K562 (cell line): ENCODE results near the gene SYT8. TPM values are rescaled to one million over a fixed set of nuclear protein-coding genes. Genes with fewer than 3 reads are reported as not detected.

ENCODE experiments used
- ATAC-seq: fragments of 200-7000 bp; cut with Tn5 transposase; 3 replicates; pipeline ENCODE4 v1.9.1; 2020; ENCODE audit warnings: moderate library complexity
- BruUV-seq: library from RNA; stranded (reverse); fragments of 400-500 nt; replicated peaks from 2 replicates; lab custom pipeline; 2021; lab: Mats Ljungman, UMichigan
- CTCF ChIA-PET: fragments of 300-600 bp; formaldehyde crosslinking; extraction: SDS; loops from one replicate; lab custom pipeline; 2021; ENCODE audit warnings: low intra/inter-chr PET ratio; lab: Yijun Ruan, JAX
- POLR2A ChIA-PET: fragments of 300-600, 350-650 bp; sonication (Branson Sonifier 250); formaldehyde crosslinking; extraction: SDS; loops from one replicate; lab custom pipeline; 2021; ENCODE audit warnings: antibody characterized with exemption, inconsistent platforms; lab: Yijun Ruan, JAX
- DNase-seq, 4 experiments: peaks; one replicate each; pipeline versions ENCODE4 v3.0.0 to v3.0.0-alpha.2; 2011 to 2018; ENCODE audit warnings: low spot score in 3 of 4, mixed read lengths in 3 of 4; ENCODE audit errors: extremely low read depth in 1 of 4
- FAIRE-seq: peaks from 2 replicates; lab custom pipeline; 2011; peaks lifted over from hg19 to GRCh38; lab: Jason Lieb, UNC
- H2AFZ ChIP-seq: 2 replicates; pipeline ENCODE4 v1.6.0; 2011; ENCODE audit warnings: low read depth, low read length, control low read depth, inconsistent platforms
- H3K27ac ChIP-seq: fragments of 200-600 bp; 3 replicates; pipeline ENCODE4 v1.8.0; 2011; ENCODE audit warnings: low read depth, mild to moderate bottlenecking, control low read depth, inconsistent platforms, low read length, moderate library complexity, mixed read lengths; ENCODE audit errors: extremely low read depth
- H3K27me3 ChIP-seq, 2 experiments: fragments of 300-600 bp in 1 of 2; 2 replicates in 1 of 2; 3 replicates in 1 of 2; pipeline versions ENCODE4 v1.6.0 to v1.8.0; 2011; ENCODE audit warnings: inconsistent platforms in 2 of 2, low read length in 2 of 2, mild to moderate bottlenecking in 1 of 2, mixed read lengths in 1 of 2, moderate library complexity in 1 of 2; ENCODE audit not compliant: control insufficient read depth in 2 of 2, insufficient read depth in 2 of 2
- H3K36me3 ChIP-seq: fragments of 300-600 bp; 3 replicates; pipeline ENCODE4 v1.8.0; 2011; ENCODE audit warnings: mild to moderate bottlenecking, low read length, inconsistent platforms; ENCODE audit not compliant: control insufficient read depth, insufficient read depth
- H3K4me1 ChIP-seq, 2 experiments: fragments of 200-600 bp in 1 of 2; replicated peaks in 1 of 2; 2 replicates in 1 of 2; 3 replicates in 1 of 2; pipeline versions ENCODE4 v1.5.1 to v1.8.0; 2011; ENCODE audit warnings: inconsistent platforms in 2 of 2, low read length in 2 of 2, mild to moderate bottlenecking in 1 of 2, mixed read lengths in 1 of 2, moderate library complexity in 1 of 2; ENCODE audit not compliant: control insufficient read depth in 2 of 2, insufficient read depth in 2 of 2
- H3K4me2 ChIP-seq: 2 replicates; pipeline ENCODE4 v1.6.1; 2011; ENCODE audit warnings: low read length, control low read depth, inconsistent platforms, mixed read lengths; ENCODE audit not compliant: insufficient read depth
- H3K4me3 ChIP-seq: fragments of 200-600 bp; sonication (generic), shearing (Covaris generic); 2 replicates; pipeline ENCODE4 v1.5.1; 2016; ENCODE audit warnings: control low read depth, inconsistent platforms
- H3K79me2 ChIP-seq: fragments of 200-600 bp; 3 replicates; pipeline ENCODE4 v1.8.0; 2011; ENCODE audit warnings: low read length, inconsistent platforms; ENCODE audit not compliant: control insufficient read depth, insufficient read depth
- H3K9ac ChIP-seq, 2 experiments: 2 replicates each; pipeline versions ENCODE4 v1.6.0 to v1.6.1; 2011; ENCODE audit warnings: low read depth in 2 of 2, low read length in 2 of 2, control low read depth in 1 of 2, inconsistent platforms in 1 of 2, mild to moderate bottlenecking in 1 of 2, mixed read lengths in 1 of 2; ENCODE audit not compliant: insufficient read depth in 1 of 2
- H3K9me1 ChIP-seq: one replicate; pipeline ENCODE4 v1.6.0; 2011; ENCODE audit warnings: inconsistent platforms, mild to moderate bottlenecking, low read length, moderate library complexity; ENCODE audit not compliant: control insufficient read depth, insufficient read depth
- H3K9me3 ChIP-seq: replicated peaks from 2 replicates; pipeline ENCODE4 v1.5.1; 2011; ENCODE audit warnings: low read depth, low read length, inconsistent platforms; ENCODE audit not compliant: control insufficient read depth, insufficient read depth
- H4K20me1 ChIP-seq: replicated peaks from 2 replicates; pipeline ENCODE4 v1.6.1; 2011; ENCODE audit warnings: low read length, inconsistent platforms, mixed read lengths; ENCODE audit not compliant: control insufficient read depth, insufficient read depth
- BMI1 ChIP-seq: fragments of 150-350 bp; IDR thresholded peaks from 2 replicates; pipeline ENCODE4 v1.6.1; 2014; ENCODE audit warnings: low read length
- BRF1 ChIP-seq: IDR thresholded peaks from 3 replicates; pipeline ENCODE4 v1.6.1; 2011; ENCODE audit warnings: borderline replicate concordance, mild to moderate bottlenecking; ENCODE audit not compliant: insufficient read length; ENCODE audit errors: extremely low read depth
- CBFA2T3 ChIP-seq: fragments of 450-650 bp; IDR thresholded peaks from 2 replicates; pipeline ENCODE4 v1.6.1; 2017
- CTCF ChIP-seq, 3 experiments: IDR thresholded peaks in 2 of 3; conservative IDR thresholded peaks in 1 of 3; 2 replicates each; pipeline ENCODE4 v1.5.1; 2011 to 2012; ENCODE audit warnings: low read length in 3 of 3, mild to moderate bottlenecking in 3 of 3, control low read depth in 2 of 3, improper control_type of control experiment in 1 of 3, inconsistent platforms in 1 of 3, low read depth in 1 of 3, mixed read lengths in 1 of 3, moderate library complexity in 1 of 3; ENCODE audit not compliant: insufficient read depth in 2 of 3
- FOS ChIP-seq: IDR thresholded peaks from 3 replicates; pipeline ENCODE4 v1.6.1; 2011; ENCODE audit not compliant: insufficient read length; ENCODE audit errors: extremely low read depth
- FOXK2 ChIP-seq, 2 experiments: fragments of 450-650 bp; IDR thresholded peaks in 1 of 2; conservative IDR thresholded peaks in 1 of 2; 2 replicates each; pipeline ENCODE4 v1.6.1; 2016; ENCODE audit warnings: low read depth in 2 of 2, mild to moderate bottlenecking in 1 of 2
- KAT7 ChIP-seq: sonication (generic); formaldehyde crosslinking; IDR thresholded peaks from 2 replicates; pipeline ENCODE4 v1.8.0; 2022; ENCODE audit warnings: missing genetic modification reagents, mild to moderate bottlenecking, borderline replicate concordance
- NR2C2 ChIP-seq, 2 experiments: fragments of 200-800 bp in 1 of 2; sonication (Bioruptor generic) in 1 of 2; sonication (generic) in 1 of 2; formaldehyde crosslinking in 1 of 2; IDR thresholded peaks; 2 replicates each; pipeline versions ENCODE4 v1.6.1 to v1.8.0; 2016 to 2022; ENCODE audit warnings: mild to moderate bottlenecking in 1 of 2, missing compliant biosample characterization in 1 of 2, missing genetic modification characterization in 1 of 2, missing genetic modification reagents in 1 of 2
- NR3C1 ChIP-seq: sonication (generic); formaldehyde crosslinking; IDR thresholded peaks from 2 replicates; pipeline ENCODE4 v1.8.1; 2022; ENCODE audit warnings: missing genetic modification reagents
- RAD21 ChIP-seq, 2 experiments: fragments of 250-450 bp in 1 of 2; fragments of 450-650 bp in 1 of 2; sonication (Bioruptor Pico) in 1 of 2; formaldehyde crosslinking in 1 of 2; IDR thresholded peaks in 1 of 2; conservative IDR thresholded peaks in 1 of 2; 2 replicates each; pipeline versions ENCODE4 v1.4.0 to v1.8.0; 2020 to 2022; ENCODE audit warnings: mild to moderate bottlenecking in 2 of 2, moderate library complexity in 1 of 2
- SOX6 ChIP-seq: fragments of 450-650 bp; IDR thresholded peaks from 2 replicates; pipeline ENCODE4 v1.6.1; 2014; ENCODE audit warnings: mild to moderate bottlenecking
- ZNF668 ChIP-seq: fragments of 250-450 bp; sonication (Bioruptor Pico); IDR thresholded peaks from 2 replicates; pipeline ENCODE4 v1.8.0; 2022; ENCODE audit warnings: mild to moderate bottlenecking, inconsistent platforms
- ZNF76 ChIP-seq: fragments of 250-450 bp; sonication (Bioruptor Pico); IDR thresholded peaks from 2 replicates; pipeline ENCODE4 v1.4.0; 2020; ENCODE audit warnings: mild to moderate bottlenecking, moderate library complexity, borderline replicate concordance
- WGBS: fragments of 100-300 bp; shearing (Covaris generic); methylation state at CpG from one replicate; pipeline ENCODE4 v1.1.6; 2016; ENCODE audit warnings: low coverage, mixed read lengths; ENCODE audit not compliant: insufficient coverage; ENCODE audit errors: missing lambda C conversion rate; 5-methylcytosine and 5-hydroxymethylcytosine counted together
- in situ Hi-C: fragments of 300-500 bp; cut with MboI; formaldehyde crosslinking; loops from 4 replicates; pipeline ENCODE4 v1.15.0; 2018; ENCODE audit warnings: inconsistent platforms, mixed read lengths
- intact Hi-C: fragments of 100-400 bp; cut with micrococcal nuclease; formaldehyde crosslinking; loops from 2 replicates; pipeline ENCODE4 v1.14.2; 2022
- polyA plus RNA-seq, 8 experiments: library from polyadenylated mRNA; depleted of rRNA in 4 of 8; stranded (reverse) in 5 of 8; unstranded in 3 of 8; fragments of >200 nt; fragmentation: Nextera tagmentation in 2 of 8; fragmentation: Illumina TruSeq in 1 of 8; extraction: Ambion mirVana in 2 of 8; extraction: Trizol in 1 of 8; gene quantifications; 2 replicates each; pipeline versions ENCODE4 v1.2.1 to v1.2.3, GENCODE V29; 2011 to 2014; ENCODE audit warnings: inconsistent platforms in 1 of 8, missing spikeins in 1 of 8
- total RNA-seq, 7 experiments: library from RNA; depleted of rRNA in 6 of 7; stranded (reverse); fragments of >200 nt in 6 of 7; fragmentation: Illumina TruSeq in 2 of 7; extraction: Trizol in 2 of 7; gene quantifications; 2 replicates each; pipeline versions ENCODE4 v1.2.1 to v1.2.3, GENCODE V29; 2011 to 2021; ENCODE audit warnings: low replicate concordance in 1 of 7

SYT8 gene
- total and polyA plus RNA-seq, 9 of the 15 experiments (the other 6 are each of a cell fraction or from before 2014, with no cell fraction given), result not detected

- H3K9me1 ChIP-seq, result no peaks in the 10 kb centered on the region
- FAIRE-seq (no peak), ATAC-seq (peak; percentile 52), DNase-seq (peak in 2 of 4 experiments; percentile 38 to 45)
- intact Hi-C loops (no loop called here), in situ Hi-C loops (loop anchor here (10.0 kb wide), 1 partner anchor 300 kb away; no protein-coding TSS in a partner anchor)
- H3K9me3 ChIP-seq, result no peaks in the 10 kb centered on the region
- ChIA-PET POLR2A (interaction anchor here (1.0 kb wide), 1 partner anchor 77 kb away, joined by 3 read pairs; no protein-coding TSS in a partner anchor), CTCF (no interaction called here)
- H3K79me2 ChIP-seq, result no peaks in the 10 kb centered on the region
- no peak overlapping the region for H3K4me3 ChIP-seq
- peaks cover 3% of the 10 kb centered on the region for H4K20me1 ChIP-seq
- H3K4me2 ChIP-seq, result no peak overlapping the region
- peaks cover 0 to 17% of the 10 kb centered on the region in 2 experiments; a peak in 2 of 5 replicates for H3K4me1 ChIP-seq
- TF ChIP-seq ZNF76 (CRISPR knock-in tag), result no peak
- TF ChIP-seq CBFA2T3, result no peak
- no peak for TF ChIP-seq FOXK2 (conservative IDR thresholded peaks at IDR 0.05 in 1 of 2, IDR thresholded peaks at IDR 0.05 in 1 of 2; ENCODE audit: low read depth in 2 of 2)
- no peak for TF ChIP-seq FOS
- no peak for TF ChIP-seq NR2C2 (CRISPR knock-in tag; IDR thresholded peaks at IDR 0.05)
- TF ChIP-seq NR2C2 (tag; IDR thresholded peaks at IDR 0.05), result no peak
- no peak for TF ChIP-seq KAT7 (CRISPR knock-in tag)
- no peak for TF ChIP-seq BRF1
- TF ChIP-seq BMI1, result no peak
- peak; percentile 18 to 31 (median 21); a peak in 2 of 6 replicates for TF ChIP-seq CTCF (IDR thresholded peaks at IDR 0.05 in 2 of 3, conservative IDR thresholded peaks at IDR 0.05 in 1 of 3; ENCODE audit: insufficient read depth in 2 of 3, low read depth in 1 of 3, low read length in 3 of 3)
- no peak for TF ChIP-seq NR3C1 (CRISPR knock-in tag)
- TF ChIP-seq RAD21 (CRISPR knock-in tag; conservative IDR thresholded peaks at IDR 0.05 in 1 of 2, IDR thresholded peaks at IDR 0.05 in 1 of 2), result 0 out of 4 replicates have a peak, but pooled peaks of 1 of the 2 experiments have one; percentile 18
- no peak for TF ChIP-seq SOX6
- TF ChIP-seq ZNF668 (CRISPR knock-in tag), result no peak
- peaks cover 24 to 78% of the 10 kb centered on the region in 2 experiments; a peak in 4 of 5 replicates for H3K27me3 ChIP-seq
- BruUV-seq, result no TSS peak
- H2AFZ ChIP-seq, result no peak overlapping the region
- H3K9ac ChIP-seq, result peak overlapping the region in 1 of 2 experiments; percentile 35; a peak in 1 of 4 replicates
- H3K36me3 ChIP-seq, result no peaks in the 10 kb centered on the region
- 5% methylated on average over 14 of the region's 26 CpGs for WGBS
- H3K27ac ChIP-seq, result no peak overlapping the region
Measured at GRCh38 chr11:1854949-1855885, 20.4 kb downstream of the SYT8 start.
